K562 (cell line): ENCODE measurements around the gene RSPH6A. TPM values are rescaled to one million over a fixed set of nuclear protein-coding genes. Genes with fewer than 3 reads are reported as not detected.

Source experiments
- CBX8 ChIP-seq: fragments of 200-600 bp; sonication (generic); IDR thresholded peaks from 2 replicates; pipeline ENCODE4 v1.6.1; 2012; ENCODE audit warnings: borderline replicate concordance, mixed run types, low read depth, mild to moderate bottlenecking, moderate library complexity, mixed read lengths, low read length, control low read depth, inconsistent platforms; ENCODE audit not compliant: poor library complexity, severe bottlenecking; ENCODE audit errors: extremely low read depth
- E2F3 ChIP-seq: fragments of 250-450 bp; sonication (Bioruptor Pico); IDR thresholded peaks from 2 replicates; pipeline ENCODE4 v1.4.0; 2020; ENCODE audit warnings: mild to moderate bottlenecking
- FOXJ2 ChIP-seq: fragments of 200-800 bp; sonication (Bioruptor generic); IDR thresholded peaks from 2 replicates; pipeline ENCODE4 v1.6.1; 2016; ENCODE audit warnings: missing genetic modification characterization, missing compliant biosample characterization
- HNRNPK ChIP-seq: fragments of 200-400 bp; formaldehyde crosslinking; IDR thresholded peaks from one replicate; pipeline ENCODE4 v1.6.1; 2018; ENCODE audit warnings: mild to moderate bottlenecking, low read depth, low read length; ENCODE audit not compliant: poor library complexity, severe bottlenecking
- KLF1 ChIP-seq: fragments of 450-650 bp; IDR thresholded peaks from 2 replicates; pipeline ENCODE4 v1.6.1; 2016; ENCODE audit warnings: missing genetic modification characterization, missing compliant biosample characterization
- MAFF ChIP-seq: IDR thresholded peaks from 2 replicates; pipeline ENCODE4 v1.6.1; 2012; ENCODE audit warnings: low read length, improper control_type of control experiment
- NR4A1 ChIP-seq, 2 experiments: fragments of 250-450 bp in 1 of 2; fragments of 450-650 bp in 1 of 2; sonication (Bioruptor Pico) in 1 of 2; IDR thresholded peaks; 2 replicates each; pipeline versions ENCODE4 v1.4.0 to v1.6.1; 2016 to 2020; ENCODE audit warnings: mild to moderate bottlenecking in 2 of 2, missing compliant biosample characterization in 1 of 2, missing genetic modification characterization in 1 of 2, moderate library complexity in 1 of 2
- PHF8 ChIP-seq: fragments of 200-600 bp; sonication (generic); IDR thresholded peaks from 2 replicates; pipeline ENCODE4 v1.6.1; 2012; ENCODE audit warnings: mixed run types, mild to moderate bottlenecking, inconsistent platforms, low read length, moderate library complexity, borderline replicate concordance
- PTRF ChIP-seq: fragments of 450-650 bp; IDR thresholded peaks from 2 replicates; pipeline ENCODE4 v1.6.1; 2016; ENCODE audit warnings: mild to moderate bottlenecking, missing genetic modification characterization, missing compliant biosample characterization
- TOE1 ChIP-seq, 2 experiments: fragments of 450-650 bp in 1 of 2; sonication (generic) in 1 of 2; formaldehyde crosslinking in 1 of 2; IDR thresholded peaks; 2 replicates each; pipeline versions ENCODE4 v1.7.1 to v1.8.0; 2016 to 2022; ENCODE audit warnings: borderline replicate concordance in 2 of 2, mild to moderate bottlenecking in 2 of 2, antibody characterized with exemption in 1 of 2, inconsistent platforms in 1 of 2, low read depth in 1 of 2, missing genetic modification reagents in 1 of 2, moderate library complexity in 1 of 2
- polyA plus RNA-seq, 8 experiments: library from polyadenylated mRNA; depleted of rRNA in 4 of 8; stranded (reverse) in 5 of 8; unstranded in 3 of 8; fragments of >200 nt; fragmentation: Nextera tagmentation in 2 of 8; fragmentation: Illumina TruSeq in 1 of 8; extraction: Ambion mirVana in 2 of 8; extraction: Trizol in 1 of 8; gene quantifications; 2 replicates each; pipeline versions ENCODE4 v1.2.1 to v1.2.3, GENCODE V29; 2011 to 2014; ENCODE audit warnings: inconsistent platforms in 1 of 8, missing spikeins in 1 of 8
- total RNA-seq, 7 experiments: library from RNA; depleted of rRNA in 6 of 7; stranded (reverse); fragments of >200 nt in 6 of 7; fragmentation: Illumina TruSeq in 2 of 7; extraction: Trizol in 2 of 7; gene quantifications; 2 replicates each; pipeline versions ENCODE4 v1.2.1 to v1.2.3, GENCODE V29; 2011 to 2021; ENCODE audit warnings: low replicate concordance in 1 of 7
- TF ChIP-seq, protein P1 (sequence below): sonication (generic); formaldehyde crosslinking; IDR thresholded peaks from 2 replicates; pipeline ENCODE4 v1.8.1; 2022; ENCODE audit warnings: missing genetic modification reagents
- TF ChIP-seq, protein P2 (sequence below): fragments of 250-450 bp; sonication (Bioruptor Pico); IDR thresholded peaks from 2 replicates; pipeline ENCODE4 v1.8.0; 2022; ENCODE audit warnings: inconsistent platforms, mild to moderate bottlenecking, moderate library complexity, borderline replicate concordance
- TF ChIP-seq, protein P3 (sequence below), 3 experiments: fragments of 200-800 bp in 1 of 3; sonication (Bioruptor generic) in 1 of 3; sonication (generic) in 1 of 3; formaldehyde crosslinking in 1 of 3; IDR thresholded peaks; 2 replicates each; pipeline versions ENCODE4 v1.6.1 to v1.8.0; 2016 to 2022; ENCODE audit warnings: mild to moderate bottlenecking in 2 of 3, missing compliant biosample characterization in 2 of 3, missing genetic modification characterization in 2 of 3, missing genetic modification reagents in 1 of 3
- TF ChIP-seq, protein P4 (sequence below): fragments of 200-800 bp; sonication (Bioruptor generic); IDR thresholded peaks from 2 replicates; pipeline ENCODE4 v1.6.1; 2016; ENCODE audit warnings: missing genetic modification characterization, missing compliant biosample characterization

RSPH6A gene
- total and polyA plus RNA-seq, 9 of the 15 experiments (the other 6 are each of a cell fraction or from before 2014, with no cell fraction given) = 0.03 to 0.15 (median 0.07) TPM; not detected in 5

DNA sequence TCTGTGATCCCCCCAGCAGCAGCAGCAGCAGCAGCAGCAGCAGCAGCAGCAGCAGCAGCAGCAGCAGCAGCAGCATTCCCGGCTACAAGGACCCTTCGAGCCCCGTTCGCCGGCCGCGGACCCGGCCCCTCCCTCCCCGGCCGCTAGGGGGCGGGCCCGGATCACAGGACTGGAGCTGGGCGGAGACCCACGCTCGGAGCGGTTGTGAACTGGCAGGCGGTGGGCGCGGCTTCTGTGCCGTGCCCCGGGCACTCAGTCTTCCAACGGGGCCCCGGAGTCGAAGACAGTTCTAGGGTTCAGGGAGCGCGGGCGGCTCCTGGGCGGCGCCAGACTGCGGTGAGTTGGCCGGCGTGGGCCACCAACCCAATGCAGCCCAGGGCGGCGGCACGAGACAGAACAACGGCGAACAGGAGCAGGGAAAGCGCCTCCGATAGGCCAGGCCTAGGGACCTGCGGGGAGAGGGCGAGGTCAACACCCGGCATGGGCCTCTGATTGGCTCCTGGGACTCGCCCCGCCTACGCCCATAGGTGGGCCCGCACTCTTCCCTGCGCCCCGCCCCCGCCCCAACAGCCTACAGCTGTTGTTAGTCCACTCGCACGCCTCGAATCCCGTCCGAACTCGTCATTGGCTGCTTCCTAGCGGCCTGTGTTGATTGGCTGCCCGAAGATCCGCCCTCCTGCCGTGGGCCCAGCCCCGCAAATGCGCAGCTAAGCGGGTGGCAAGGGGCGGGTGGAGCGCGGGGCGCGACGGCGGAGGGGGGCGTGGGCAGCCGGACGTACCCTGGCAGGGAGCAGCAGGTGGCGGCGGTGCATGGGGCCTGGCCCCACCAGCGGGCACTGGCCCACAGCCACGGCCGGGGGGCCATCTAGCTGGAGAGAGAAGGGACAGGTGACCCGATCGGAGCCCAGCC lies 44.7 kb downstream of the RSPH6A start (continued):
- peak; percentile 61; the same call in 1 of the 2 replicates for TF ChIP-seq PHF8
- TF ChIP-seq, protein P1, sequence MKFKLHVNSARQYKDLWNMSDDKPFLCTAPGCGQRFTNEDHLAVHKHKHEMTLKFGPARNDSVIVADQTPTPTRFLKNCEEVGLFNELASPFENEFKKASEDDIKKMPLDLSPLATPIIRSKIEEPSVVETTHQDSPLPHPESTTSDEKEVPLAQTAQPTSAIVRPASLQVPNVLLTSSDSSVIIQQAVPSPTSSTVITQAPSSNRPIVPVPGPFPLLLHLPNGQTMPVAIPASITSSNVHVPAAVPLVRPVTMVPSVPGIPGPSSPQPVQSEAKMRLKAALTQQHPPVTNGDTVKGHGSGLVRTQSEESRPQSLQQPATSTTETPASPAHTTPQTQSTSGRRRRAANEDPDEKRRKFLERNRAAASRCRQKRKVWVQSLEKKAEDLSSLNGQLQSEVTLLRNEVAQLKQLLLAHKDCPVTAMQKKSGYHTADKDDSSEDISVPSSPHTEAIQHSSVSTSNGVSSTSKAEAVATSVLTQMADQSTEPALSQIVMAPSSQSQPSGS (CRISPR knock-in tag) = 0 out of 2 replicates have a peak, but pooled peaks have one; percentile 34
- TF ChIP-seq HNRNPK = no peak
- TF ChIP-seq PTRF = no peak
- TF ChIP-seq, protein P2, sequence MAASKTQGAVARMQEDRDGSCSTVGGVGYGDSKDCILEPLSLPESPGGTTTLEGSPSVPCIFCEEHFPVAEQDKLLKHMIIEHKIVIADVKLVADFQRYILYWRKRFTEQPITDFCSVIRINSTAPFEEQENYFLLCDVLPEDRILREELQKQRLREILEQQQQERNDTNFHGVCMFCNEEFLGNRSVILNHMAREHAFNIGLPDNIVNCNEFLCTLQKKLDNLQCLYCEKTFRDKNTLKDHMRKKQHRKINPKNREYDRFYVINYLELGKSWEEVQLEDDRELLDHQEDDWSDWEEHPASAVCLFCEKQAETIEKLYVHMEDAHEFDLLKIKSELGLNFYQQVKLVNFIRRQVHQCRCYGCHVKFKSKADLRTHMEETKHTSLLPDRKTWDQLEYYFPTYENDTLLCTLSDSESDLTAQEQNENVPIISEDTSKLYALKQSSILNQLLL (CRISPR knock-in tag) = no peak
- TF ChIP-seq, protein P3, sequence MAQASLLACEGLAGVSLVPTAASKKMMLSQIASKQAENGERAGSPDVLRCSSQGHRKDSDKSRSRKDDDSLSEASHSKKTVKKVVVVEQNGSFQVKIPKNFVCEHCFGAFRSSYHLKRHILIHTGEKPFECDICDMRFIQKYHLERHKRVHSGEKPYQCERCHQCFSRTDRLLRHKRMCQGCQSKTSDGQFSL (CRISPR knock-in tag; IDR thresholded peaks at IDR 0.05) = no peak; the same call in none of the 2 replicates
- TF ChIP-seq, protein P3 (tag; IDR thresholded peaks at IDR 0.05) = no peak
- peak; percentile 56; the same call in 1 of the 2 replicates for TF ChIP-seq TOE1 (IDR thresholded peaks at IDR 0.05; ENCODE audit: borderline replicate concordance)
- TF ChIP-seq TOE1 (CRISPR knock-in tag; IDR thresholded peaks at IDR 0.05; ENCODE audit: borderline replicate concordance, low read depth) = no peak
- TF ChIP-seq E2F3 (CRISPR knock-in tag) = peak; percentile 68; the same call in 1 of the 2 replicates
- 0 out of 2 replicates have a peak, but pooled peaks have one; percentile 54 for TF ChIP-seq NR4A1 (CRISPR knock-in tag; IDR thresholded peaks at IDR 0.05)
- TF ChIP-seq NR4A1 (tag; IDR thresholded peaks at IDR 0.05) = no peak
- TF ChIP-seq, protein P4, sequence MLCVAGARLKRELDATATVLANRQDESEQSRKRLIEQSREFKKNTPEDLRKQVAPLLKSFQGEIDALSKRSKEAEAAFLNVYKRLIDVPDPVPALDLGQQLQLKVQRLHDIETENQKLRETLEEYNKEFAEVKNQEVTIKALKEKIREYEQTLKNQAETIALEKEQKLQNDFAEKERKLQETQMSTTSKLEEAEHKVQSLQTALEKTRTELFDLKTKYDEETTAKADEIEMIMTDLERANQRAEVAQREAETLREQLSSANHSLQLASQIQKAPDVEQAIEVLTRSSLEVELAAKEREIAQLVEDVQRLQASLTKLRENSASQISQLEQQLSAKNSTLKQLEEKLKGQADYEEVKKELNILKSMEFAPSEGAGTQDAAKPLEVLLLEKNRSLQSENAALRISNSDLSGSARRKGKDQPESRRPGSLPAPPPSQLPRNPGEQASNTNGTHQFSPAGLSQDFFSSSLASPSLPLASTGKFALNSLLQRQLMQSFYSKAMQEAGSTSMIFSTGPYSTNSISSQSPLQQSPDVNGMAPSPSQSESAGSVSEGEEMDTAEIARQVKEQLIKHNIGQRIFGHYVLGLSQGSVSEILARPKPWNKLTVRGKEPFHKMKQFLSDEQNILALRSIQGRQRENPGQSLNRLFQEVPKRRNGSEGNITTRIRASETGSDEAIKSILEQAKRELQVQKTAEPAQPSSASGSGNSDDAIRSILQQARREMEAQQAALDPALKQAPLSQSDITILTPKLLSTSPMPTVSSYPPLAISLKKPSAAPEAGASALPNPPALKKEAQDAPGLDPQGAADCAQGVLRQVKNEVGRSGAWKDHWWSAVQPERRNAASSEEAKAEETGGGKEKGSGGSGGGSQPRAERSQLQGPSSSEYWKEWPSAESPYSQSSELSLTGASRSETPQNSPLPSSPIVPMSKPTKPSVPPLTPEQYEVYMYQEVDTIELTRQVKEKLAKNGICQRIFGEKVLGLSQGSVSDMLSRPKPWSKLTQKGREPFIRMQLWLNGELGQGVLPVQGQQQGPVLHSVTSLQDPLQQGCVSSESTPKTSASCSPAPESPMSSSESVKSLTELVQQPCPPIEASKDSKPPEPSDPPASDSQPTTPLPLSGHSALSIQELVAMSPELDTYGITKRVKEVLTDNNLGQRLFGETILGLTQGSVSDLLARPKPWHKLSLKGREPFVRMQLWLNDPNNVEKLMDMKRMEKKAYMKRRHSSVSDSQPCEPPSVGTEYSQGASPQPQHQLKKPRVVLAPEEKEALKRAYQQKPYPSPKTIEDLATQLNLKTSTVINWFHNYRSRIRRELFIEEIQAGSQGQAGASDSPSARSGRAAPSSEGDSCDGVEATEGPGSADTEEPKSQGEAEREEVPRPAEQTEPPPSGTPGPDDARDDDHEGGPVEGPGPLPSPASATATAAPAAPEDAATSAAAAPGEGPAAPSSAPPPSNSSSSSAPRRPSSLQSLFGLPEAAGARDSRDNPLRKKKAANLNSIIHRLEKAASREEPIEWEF = no peak
- no peak for TF ChIP-seq FOXJ2
- peak; percentile 80 for TF ChIP-seq KLF1 (tag)
- TF ChIP-seq MAFF = no peak
- no peak for TF ChIP-seq CBX8
